Measurements from ENCODE around the gene MT1HL1.

Gene MT1HL1

DNA sequence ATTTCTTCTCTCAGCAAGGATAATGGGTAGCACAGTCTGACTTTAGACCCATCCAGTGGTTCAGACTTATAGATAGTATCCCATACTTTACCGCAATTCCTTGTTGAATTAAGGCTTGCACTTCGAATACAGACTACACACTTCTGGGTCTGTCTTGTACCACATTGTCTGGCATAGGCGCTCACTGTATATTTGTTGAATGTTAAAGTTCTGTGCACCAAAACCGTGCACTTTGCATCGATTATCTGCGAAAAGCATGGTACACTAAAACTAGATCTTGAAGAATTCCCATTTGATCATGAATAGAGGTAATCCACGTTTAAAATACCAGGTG is 37.2 kb upstream of the MT1HL1 start:
- H3K4me3 ChIP-seq (ENCODE audit: low read depth in 1 of 2, low read length in 2 of 2) = no peak overlapping the region
- H3K27me3 ChIP-seq (ENCODE audit: control insufficient read depth in 1 of 2, insufficient read depth in 2 of 2, low read length in 2 of 2) = peaks cover 20 to 30% of the 10 kb centered on the region in 2 donors
- H3K27ac ChIP-seq (ENCODE audit: low read depth, low read length) = no peak overlapping the region
- no peaks in the 10 kb centered on the region for H3K36me3 ChIP-seq (ENCODE audit: control insufficient read depth in 1 of 2, insufficient read depth in 2 of 2, low read length in 2 of 2)
- H3K4me1 ChIP-seq (ENCODE audit: control insufficient read depth in 1 of 2, insufficient read depth in 2 of 2, low read length in 2 of 2) = peaks cover 0 to 3% of the 10 kb centered on the region in 2 donors
- no peaks in the 10 kb centered on the region for H3K9me3 ChIP-seq (ENCODE audit: control insufficient read depth in 1 of 2, low read length in 2 of 2)
- H3K9ac ChIP-seq (ENCODE audit: low read depth in 1 of 2, low read length in 2 of 2) = no peak overlapping the region

DNA sequence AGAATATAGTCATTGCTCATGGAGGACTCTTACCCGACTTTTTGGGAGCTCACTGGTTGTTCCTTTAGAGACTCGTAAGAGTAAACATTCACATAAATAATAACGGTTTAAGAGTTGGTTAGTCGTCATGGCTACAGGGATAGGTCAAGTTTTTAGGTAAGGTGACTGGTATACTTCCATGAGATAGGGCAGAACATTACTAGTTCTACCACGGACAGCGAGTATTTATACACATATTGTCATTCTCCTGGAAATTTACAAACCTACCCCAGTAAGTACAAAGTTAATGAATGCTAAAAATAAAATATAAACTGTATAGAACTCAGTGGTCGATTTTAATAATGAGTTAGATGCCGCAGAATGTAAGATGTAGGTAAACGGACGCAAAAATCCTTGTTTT is 36.6 kb upstream of the MT1HL1 start:
- no peak overlapping the region for H3K9ac ChIP-seq (ENCODE audit: low read depth in 1 of 2, low read length in 2 of 2)
- H3K27me3 ChIP-seq (ENCODE audit: control insufficient read depth in 1 of 2, insufficient read depth in 2 of 2, low read length in 2 of 2) = peaks cover 20 to 30% of the 10 kb centered on the region in 2 donors
- H3K27ac ChIP-seq (ENCODE audit: low read depth, low read length) = no peak overlapping the region
- no peak overlapping the region for H3K4me3 ChIP-seq (ENCODE audit: low read depth in 1 of 2, low read length in 2 of 2)
- no peaks in the 10 kb centered on the region for H3K9me3 ChIP-seq (ENCODE audit: control insufficient read depth in 1 of 2, low read length in 2 of 2)
- no peaks in the 10 kb centered on the region for H3K36me3 ChIP-seq (ENCODE audit: control insufficient read depth in 1 of 2, insufficient read depth in 2 of 2, low read length in 2 of 2)
- no peaks in the 10 kb centered on the region for H3K4me1 ChIP-seq (ENCODE audit: control insufficient read depth in 1 of 2, insufficient read depth in 2 of 2, low read length in 2 of 2)

DNA sequence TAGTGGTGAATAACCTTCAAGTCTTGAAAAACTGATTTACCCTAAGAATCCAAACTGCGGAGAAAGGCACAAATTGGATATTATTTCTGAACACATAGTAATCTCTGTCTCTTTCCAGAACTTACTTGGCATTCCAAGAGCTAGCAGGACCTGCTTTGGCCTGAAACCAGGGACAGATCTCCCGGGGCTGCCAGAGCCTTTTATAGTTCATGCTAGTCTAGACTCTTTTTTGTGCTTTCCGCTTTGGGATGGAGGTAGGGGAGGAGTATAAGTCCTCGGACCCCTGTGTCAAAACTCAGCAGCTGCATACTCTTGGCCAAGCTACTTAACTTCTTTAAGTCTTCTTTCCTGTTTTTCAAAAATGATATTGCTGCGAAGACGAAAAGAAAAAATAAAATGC is 34.0 kb upstream of the MT1HL1 start:
- Histone ChIP-seq H3K9me3 (ENCODE audit: control insufficient read depth in 1 of 2, low read length in 2 of 2) (no peaks in the 10 kb centered on the region), H3K36me3 (ENCODE audit: control insufficient read depth in 1 of 2, insufficient read depth in 2 of 2, low read length in 2 of 2) (no peaks in the 10 kb centered on the region), H3K27me3 (ENCODE audit: control insufficient read depth in 1 of 2, insufficient read depth in 2 of 2, low read length in 2 of 2) (peaks cover 15% of the 10 kb centered on the region in 2 donors), H3K4me3 (ENCODE audit: low read depth in 1 of 2, low read length in 2 of 2) (no peak overlapping the region), H3K9ac (ENCODE audit: low read depth in 1 of 2, low read length in 2 of 2) (no peak overlapping the region), H3K4me1 (ENCODE audit: control insufficient read depth in 1 of 2, insufficient read depth in 2 of 2, low read length in 2 of 2) (no peaks in the 10 kb centered on the region), H3K27ac (ENCODE audit: low read depth, low read length) (no peak overlapping the region)

- peaks cover 1 to 5% of the 10 kb centered on the region in 2 donors for H3K27me3 ChIP-seq (ENCODE audit: control insufficient read depth in 1 of 2, insufficient read depth in 2 of 2, low read length in 2 of 2)
- H3K4me1 ChIP-seq (ENCODE audit: control insufficient read depth in 1 of 2, insufficient read depth in 2 of 2, low read length in 2 of 2) = no peaks in the 10 kb centered on the region
- H3K9ac ChIP-seq (ENCODE audit: low read depth in 1 of 2, low read length in 2 of 2) = no peak overlapping the region
- no peak overlapping the region for H3K27ac ChIP-seq (ENCODE audit: low read depth, low read length)
- H3K4me3 ChIP-seq (ENCODE audit: low read depth in 1 of 2, low read length in 2 of 2) = no peak overlapping the region
- no peaks in the 10 kb centered on the region for H3K36me3 ChIP-seq (ENCODE audit: control insufficient read depth in 1 of 2, insufficient read depth in 2 of 2, low read length in 2 of 2)
- no peaks in the 10 kb centered on the region for H3K9me3 ChIP-seq (ENCODE audit: control insufficient read depth in 1 of 2, low read length in 2 of 2)
Observed at GRCh38 chr1:237035759-237036158, 31.5 kb upstream of the MT1HL1 start.

DNA sequence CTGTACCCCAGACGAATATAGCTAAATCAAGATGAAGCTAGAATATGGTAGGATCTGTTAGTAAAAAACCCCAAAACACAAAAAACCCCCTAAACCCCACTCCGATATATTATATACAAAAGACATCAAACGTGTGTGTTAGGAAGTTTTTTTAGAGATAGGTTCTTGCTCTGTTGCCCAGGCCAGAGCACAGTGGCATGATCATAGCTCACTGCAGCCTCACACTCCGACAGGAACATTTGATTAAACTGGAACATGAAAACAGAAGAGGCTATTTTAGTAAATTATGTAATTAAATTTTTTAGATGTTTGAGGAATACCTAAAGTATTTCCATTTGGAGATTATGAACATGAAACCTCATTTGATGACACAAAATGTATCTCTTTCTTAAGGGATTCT is 29.6 kb upstream of the MT1HL1 start:
- Histone ChIP-seq H3K9ac (ENCODE audit: low read depth in 1 of 2, low read length in 2 of 2) (no peak overlapping the region), H3K36me3 (ENCODE audit: control insufficient read depth in 1 of 2, insufficient read depth in 2 of 2, low read length in 2 of 2) (no peaks in the 10 kb centered on the region), H3K4me3 (ENCODE audit: low read depth in 1 of 2, low read length in 2 of 2) (no peak overlapping the region), H3K27ac (ENCODE audit: low read depth, low read length) (no peak overlapping the region), H3K27me3 (ENCODE audit: control insufficient read depth in 1 of 2, insufficient read depth in 2 of 2, low read length in 2 of 2) (peaks cover 0 to 4% of the 10 kb centered on the region in 2 donors), H3K4me1 (ENCODE audit: control insufficient read depth in 1 of 2, insufficient read depth in 2 of 2, low read length in 2 of 2) (no peaks in the 10 kb centered on the region), H3K9me3 (ENCODE audit: control insufficient read depth in 1 of 2, low read length in 2 of 2) (no peaks in the 10 kb centered on the region)

DNA sequence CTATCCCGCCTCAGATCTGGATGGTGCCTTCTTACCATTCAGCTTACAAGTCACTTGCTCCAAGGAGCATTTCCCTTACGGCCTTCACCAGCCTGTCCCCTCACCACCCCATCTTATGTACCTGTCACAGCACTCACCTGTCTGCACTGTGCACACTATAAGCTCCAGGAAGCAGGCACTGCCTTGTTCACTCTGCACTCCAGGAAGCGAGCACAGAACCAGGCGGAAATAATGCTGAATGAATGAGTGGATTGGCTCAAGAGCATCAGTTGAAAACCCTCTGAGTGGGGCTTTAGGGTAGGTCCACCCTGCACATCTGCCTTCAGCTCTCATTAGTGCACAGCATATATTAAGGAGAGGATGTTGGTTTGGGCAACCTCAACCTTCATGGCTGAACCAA is 28.8 kb upstream of the MT1HL1 start:
- no peaks in the 10 kb centered on the region for H3K36me3 ChIP-seq (ENCODE audit: control insufficient read depth in 1 of 2, insufficient read depth in 2 of 2, low read length in 2 of 2)
- H3K4me1 ChIP-seq (ENCODE audit: control insufficient read depth in 1 of 2, insufficient read depth in 2 of 2, low read length in 2 of 2) = no peaks in the 10 kb centered on the region
- no peak overlapping the region for H3K9ac ChIP-seq (ENCODE audit: low read depth in 1 of 2, low read length in 2 of 2)
- no peak overlapping the region for H3K27ac ChIP-seq (ENCODE audit: low read depth, low read length)
- H3K27me3 ChIP-seq (ENCODE audit: control insufficient read depth in 1 of 2, insufficient read depth in 2 of 2, low read length in 2 of 2) = peaks cover 0 to 4% of the 10 kb centered on the region in 2 donors
- H3K9me3 ChIP-seq (ENCODE audit: control insufficient read depth in 1 of 2, low read length in 2 of 2) = no peaks in the 10 kb centered on the region
- no peak overlapping the region for H3K4me3 ChIP-seq (ENCODE audit: low read depth in 1 of 2, low read length in 2 of 2)

GRCh38 chr1:237032029-237032428 is 27.8 kb upstream of the MT1HL1 start:
- no peaks in the 10 kb centered on the region for H3K4me1 ChIP-seq (ENCODE audit: control insufficient read depth in 1 of 2, insufficient read depth in 2 of 2, low read length in 2 of 2)
- no peaks in the 10 kb centered on the region for H3K36me3 ChIP-seq (ENCODE audit: control insufficient read depth in 1 of 2, insufficient read depth in 2 of 2, low read length in 2 of 2)
- no peak overlapping the region for H3K4me3 ChIP-seq (ENCODE audit: low read depth in 1 of 2, low read length in 2 of 2)
- peaks cover 0 to 4% of the 10 kb centered on the region in 2 donors for H3K27me3 ChIP-seq (ENCODE audit: control insufficient read depth in 1 of 2, insufficient read depth in 2 of 2, low read length in 2 of 2)
- H3K27ac ChIP-seq (ENCODE audit: low read depth, low read length) = no peak overlapping the region
- no peaks in the 10 kb centered on the region for H3K9me3 ChIP-seq (ENCODE audit: control insufficient read depth in 1 of 2, low read length in 2 of 2)
- no peak overlapping the region for H3K9ac ChIP-seq (ENCODE audit: low read depth in 1 of 2, low read length in 2 of 2)

DNA sequence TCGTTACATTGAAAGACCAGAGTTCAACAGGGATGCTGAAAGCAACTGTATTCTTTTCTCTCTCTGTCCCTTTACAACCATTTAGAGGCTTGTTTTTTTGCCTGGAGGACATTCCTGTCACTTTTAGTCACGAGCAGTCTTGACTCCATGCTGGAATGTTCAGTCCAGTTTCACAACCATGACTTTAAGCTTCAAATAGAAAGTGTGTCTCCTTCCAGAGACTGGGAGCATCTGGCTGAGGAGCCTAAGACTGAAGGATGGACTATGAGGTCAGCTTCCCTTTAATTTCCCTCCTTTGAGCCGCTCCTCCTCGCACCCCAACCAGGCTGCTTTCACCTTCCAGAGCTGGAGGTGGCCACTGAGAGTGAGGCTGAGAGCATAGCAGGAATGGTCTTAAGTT is 27.2 kb upstream of the MT1HL1 start:
- H3K36me3 ChIP-seq (ENCODE audit: control insufficient read depth in 1 of 2, insufficient read depth in 2 of 2, low read length in 2 of 2) = no peaks in the 10 kb centered on the region
- H3K27me3 ChIP-seq (ENCODE audit: control insufficient read depth in 1 of 2, insufficient read depth in 2 of 2, low read length in 2 of 2) = peaks cover 0 to 4% of the 10 kb centered on the region in 2 donors
- no peaks in the 10 kb centered on the region for H3K4me1 ChIP-seq (ENCODE audit: control insufficient read depth in 1 of 2, insufficient read depth in 2 of 2, low read length in 2 of 2)
- no peak overlapping the region for H3K9ac ChIP-seq (ENCODE audit: low read depth in 1 of 2, low read length in 2 of 2)
- H3K27ac ChIP-seq (ENCODE audit: low read depth, low read length) = no peak overlapping the region
- H3K9me3 ChIP-seq (ENCODE audit: control insufficient read depth in 1 of 2, low read length in 2 of 2) = no peaks in the 10 kb centered on the region
- H3K4me3 ChIP-seq (ENCODE audit: low read depth in 1 of 2, low read length in 2 of 2) = no peak overlapping the region

DNA sequence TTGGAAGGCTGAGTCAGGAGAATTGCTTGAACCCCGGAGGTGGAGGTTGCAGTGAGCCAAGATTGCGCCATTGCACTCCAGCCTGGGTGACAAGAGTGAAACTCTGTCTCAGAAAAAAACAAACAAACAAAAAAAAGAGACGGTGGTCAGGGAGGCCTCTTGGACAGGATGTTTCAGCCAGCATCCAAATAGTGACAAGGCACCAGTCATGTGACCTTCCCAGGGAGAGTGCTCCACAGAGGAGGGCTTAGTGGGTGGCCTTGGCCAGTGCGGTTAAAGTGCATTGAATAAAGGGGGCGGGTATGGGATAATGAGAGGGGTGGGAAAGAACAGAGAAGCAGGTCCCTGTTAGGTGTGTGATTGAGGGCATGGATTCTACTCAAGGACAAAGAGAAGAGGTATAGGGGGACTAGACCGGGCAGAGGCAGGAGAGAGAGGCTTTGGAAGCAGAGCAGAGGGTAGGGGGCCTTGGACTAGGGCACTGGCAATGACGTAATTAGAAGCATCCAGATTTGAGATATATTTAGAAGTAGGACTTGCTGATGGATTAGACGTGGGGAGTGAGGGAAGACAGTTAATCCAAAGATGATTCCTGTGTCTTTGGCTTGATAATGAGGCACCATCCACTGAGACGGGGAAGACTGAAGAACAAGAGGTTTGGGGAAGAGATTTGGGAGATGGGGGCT is 25.8 kb upstream of the MT1HL1 start:
- Histone ChIP-seq H3K27me3 (ENCODE audit: control insufficient read depth in 1 of 2, insufficient read depth in 2 of 2, low read length in 2 of 2) (peaks cover 0 to 4% of the 10 kb centered on the region in 2 donors), H3K27ac (ENCODE audit: low read depth, low read length) (no peak overlapping the region), H3K9me3 (ENCODE audit: control insufficient read depth in 1 of 2, low read length in 2 of 2) (no peaks in the 10 kb centered on the region), H3K9ac (ENCODE audit: low read depth in 1 of 2, low read length in 2 of 2) (no peak overlapping the region), H3K36me3 (ENCODE audit: control insufficient read depth in 1 of 2, insufficient read depth in 2 of 2, low read length in 2 of 2) (no peaks in the 10 kb centered on the region), H3K4me1 (ENCODE audit: control insufficient read depth in 1 of 2, insufficient read depth in 2 of 2, low read length in 2 of 2) (no peaks in the 10 kb centered on the region), H3K4me3 (ENCODE audit: low read depth in 1 of 2, low read length in 2 of 2) (no peak overlapping the region)

DNA sequence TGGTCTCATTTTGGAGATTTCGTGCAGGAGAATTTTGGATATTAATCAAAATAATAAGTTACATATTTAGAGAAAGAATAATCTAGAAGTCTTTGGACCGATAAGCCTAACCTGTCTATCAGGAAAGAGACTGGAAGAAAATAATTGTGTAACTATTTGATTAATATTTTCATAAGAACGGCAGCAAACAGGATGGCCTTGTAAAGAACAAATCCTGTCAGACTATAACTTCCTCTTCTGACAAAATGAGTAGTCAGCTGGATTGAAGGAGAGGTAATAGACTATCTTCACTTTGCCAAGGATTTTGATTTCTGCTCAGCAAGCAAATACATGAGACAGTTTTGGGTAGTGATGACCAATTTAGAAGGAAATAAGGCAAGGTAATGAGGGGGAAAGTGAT is 25.0 kb upstream of the MT1HL1 start:
- H3K27ac ChIP-seq (ENCODE audit: low read depth, low read length) = no peak overlapping the region
- H3K9ac ChIP-seq (ENCODE audit: low read depth in 1 of 2, low read length in 2 of 2) = no peak overlapping the region
- H3K4me3 ChIP-seq (ENCODE audit: low read depth in 1 of 2, low read length in 2 of 2) = no peak overlapping the region
- H3K4me1 ChIP-seq (ENCODE audit: control insufficient read depth in 1 of 2, insufficient read depth in 2 of 2, low read length in 2 of 2) = no peaks in the 10 kb centered on the region
- H3K9me3 ChIP-seq (ENCODE audit: control insufficient read depth in 1 of 2, low read length in 2 of 2) = no peaks in the 10 kb centered on the region
- H3K27me3 ChIP-seq (ENCODE audit: control insufficient read depth in 1 of 2, insufficient read depth in 2 of 2, low read length in 2 of 2) = peaks cover 0 to 4% of the 10 kb centered on the region in 2 donors
- H3K36me3 ChIP-seq (ENCODE audit: control insufficient read depth in 1 of 2, insufficient read depth in 2 of 2, low read length in 2 of 2) = no peaks in the 10 kb centered on the region

Measured in duodenal mucosa (tissue), 2 donors.